Neural progenitor cell (in vitro differentiated cells): Measurements from ENCODE around the gene ZPR1.

Experiments
- CTCF ChIP-seq: fragments of 200-600 bp; sonication (generic); IDR thresholded peaks from 2 replicates; pipeline ENCODE4 v1.5.1; 2017; ENCODE audit warnings: antibody characterized with exemption, mild to moderate bottlenecking
- EZH2 ChIP-seq: fragments of 200-600 bp; sonication (generic); IDR thresholded peaks from 2 replicates; pipeline ENCODE4 v1.6.1; 2017; ENCODE audit warnings: antibody characterized with exemption, mild to moderate bottlenecking, moderate library complexity
- EZH2phosphoT487 ChIP-seq: fragments of 200-600 bp; sonication (generic); IDR thresholded peaks from 2 replicates; pipeline ENCODE4 v1.6.1; 2017; ENCODE audit warnings: antibody characterized with exemption

GRCh38 chr11:116830184-116830912 is 42.5 kb upstream of the ZPR1 start:
- TF ChIP-seq CTCF: no peak
- no peak for TF ChIP-seq EZH2
- no peak for TF ChIP-seq EZH2phosphoT487
